Transverse colon (tissue), 4 donors: ENCODE measurements around the gene DAPP1.

ENCODE experiments used
- POLR2A ChIP-seq: fragments of 450-650 bp; IDR thresholded peaks from one replicate; pipeline ENCODE4 v1.6.1; 2016; ENCODE audit warnings: antibody characterized with exemption, mild to moderate bottlenecking, moderate library complexity
- POLR2AphosphoS5 ChIP-seq, 3 donors: sonication (generic); formaldehyde crosslinking; IDR thresholded peaks; one replicate each; pipeline ENCODE4 v1.6.1; 2016; ENCODE audit warnings: antibody characterized with exemption in 3 of 3
- TF ChIP-seq, protein P1 (sequence below), 5 experiments: fragments of 200-600 bp in 3 of 5; fragments of 450-650 bp in 2 of 5; sonication (generic) in 3 of 5; IDR thresholded peaks; 1 replicate in 2 of 5; 2 replicates in 3 of 5; pipeline ENCODE4 v1.5.1; 2016 to 2017; ENCODE audit warnings: antibody characterized with exemption in 5 of 5, inconsistent platforms in 3 of 5, mild to moderate bottlenecking in 2 of 5, moderate library complexity in 1 of 5

DNA sequence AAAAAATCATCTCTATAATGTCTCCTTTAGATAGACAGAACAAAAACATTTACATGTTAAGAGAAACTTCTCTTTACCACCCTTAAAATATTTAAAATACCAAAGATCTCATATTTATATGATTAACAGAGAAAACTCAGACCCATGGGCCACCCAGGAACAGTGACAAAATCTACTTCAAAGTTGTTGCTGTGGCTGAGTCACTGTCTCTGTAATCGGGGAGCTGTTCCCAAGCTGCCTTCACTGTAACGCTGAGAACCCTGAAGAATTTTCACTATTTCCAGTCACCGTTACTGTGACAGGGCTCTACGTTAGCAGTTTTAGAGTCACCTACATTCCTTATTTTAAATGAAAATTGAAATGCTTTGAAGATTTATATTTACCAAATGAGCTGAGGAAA, 9.0 kb upstream of the DAPP1 start:
- TF ChIP-seq, protein P1, sequence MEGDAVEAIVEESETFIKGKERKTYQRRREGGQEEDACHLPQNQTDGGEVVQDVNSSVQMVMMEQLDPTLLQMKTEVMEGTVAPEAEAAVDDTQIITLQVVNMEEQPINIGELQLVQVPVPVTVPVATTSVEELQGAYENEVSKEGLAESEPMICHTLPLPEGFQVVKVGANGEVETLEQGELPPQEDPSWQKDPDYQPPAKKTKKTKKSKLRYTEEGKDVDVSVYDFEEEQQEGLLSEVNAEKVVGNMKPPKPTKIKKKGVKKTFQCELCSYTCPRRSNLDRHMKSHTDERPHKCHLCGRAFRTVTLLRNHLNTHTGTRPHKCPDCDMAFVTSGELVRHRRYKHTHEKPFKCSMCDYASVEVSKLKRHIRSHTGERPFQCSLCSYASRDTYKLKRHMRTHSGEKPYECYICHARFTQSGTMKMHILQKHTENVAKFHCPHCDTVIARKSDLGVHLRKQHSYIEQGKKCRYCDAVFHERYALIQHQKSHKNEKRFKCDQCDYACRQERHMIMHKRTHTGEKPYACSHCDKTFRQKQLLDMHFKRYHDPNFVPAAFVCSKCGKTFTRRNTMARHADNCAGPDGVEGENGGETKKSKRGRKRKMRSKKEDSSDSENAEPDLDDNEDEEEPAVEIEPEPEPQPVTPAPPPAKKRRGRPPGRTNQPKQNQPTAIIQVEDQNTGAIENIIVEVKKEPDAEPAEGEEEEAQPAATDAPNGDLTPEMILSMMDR (IDR thresholded peaks at IDR 0.05): no peak
- TF ChIP-seq POLR2AphosphoS5 (IDR thresholded peaks at IDR 0.05) (no peak), POLR2A (no peak)
